Bronchial epithelial cell (primary cell): ENCODE data around the gene KLC1. TPM values are rescaled to one million over a fixed set of nuclear protein-coding genes. Genes with fewer than 3 reads are reported as not detected.

Experiments
- DNase-seq: peaks from one replicate; pipeline ENCODE4 v3.0.0-alpha.2; 2010; ENCODE audit warnings: low read depth
- FAIRE-seq: peaks from 2 replicates; lab custom pipeline; 2011; peaks lifted over from hg19 to GRCh38; lab: Jason Lieb, UNC
- H3K27me3 ChIP-seq: 2 replicates; pipeline ENCODE4 v1.5.1; 2011; ENCODE audit warnings: low read length; ENCODE audit not compliant: control insufficient read depth, insufficient read depth
- H3K36me3 ChIP-seq: 2 replicates; pipeline ENCODE4 v1.5.1; 2011; ENCODE audit warnings: low read length; ENCODE audit not compliant: control insufficient read depth, insufficient read depth
- H3K4me3 ChIP-seq: 2 replicates; pipeline ENCODE4 v1.5.1; 2011; ENCODE audit warnings: mild to moderate bottlenecking, low read depth, low read length, control low read depth
- CTCF ChIP-seq: IDR thresholded peaks from 2 replicates; pipeline ENCODE4 v1.5.1; 2011; ENCODE audit warnings: mild to moderate bottlenecking, moderate library complexity, low read length, control low read depth, inconsistent platforms; ENCODE audit not compliant: insufficient read depth, severe bottlenecking
- total RNA-seq: library from RNA; depleted of rRNA; stranded (reverse); fragments of >200 nt; gene quantifications from 2 replicates; pipeline ENCODE4 v1.2.1, GENCODE V29; 2014

Gene KLC1
- total RNA-seq, 1 donor from 2014 or later: 249 TPM

- peaks cover 36% of the 10 kb centered on the region for H3K36me3 ChIP-seq
- no peak for TF ChIP-seq CTCF
- H3K27me3 ChIP-seq: no peaks in the 10 kb centered on the region
- FAIRE-seq: no peak
- no peak overlapping the region for H3K4me3 ChIP-seq
- no peak for DNase-seq
These were observed 27.2 kb downstream of the KLC1 start for GRCh38 chr14:103656031-103656755.

- no peaks in the 10 kb centered on the region for H3K27me3 ChIP-seq
- H3K36me3 ChIP-seq: peaks cover 35% of the 10 kb centered on the region
- FAIRE-seq (no peak), DNase-seq (no peak)
- H3K4me3 ChIP-seq: no peak overlapping the region
- TF ChIP-seq CTCF: no peak
These were observed 27.7 kb downstream of the KLC1 start for GRCh38 chr14:103656756-103657133.

- no peak for TF ChIP-seq CTCF
These were observed 28.5 kb downstream of the KLC1 start for GRCh38 chr14:103657471-103657870.

GRCh38 chr14:103659631-103660030 lies 30.6 kb downstream of the KLC1 start:
- no peak for DNase-seq
- no peaks in the 10 kb centered on the region for H3K27me3 ChIP-seq
- H3K36me3 ChIP-seq: peaks cover 40% of the 10 kb centered on the region
- TF ChIP-seq CTCF: no peak
- FAIRE-seq: no peak
- no peak overlapping the region for H3K4me3 ChIP-seq

More at GRCh38 chr14:103657471-103657870, 28.5 kb downstream of the KLC1 start:
- Histone ChIP-seq H3K27me3 (no peaks in the 10 kb centered on the region), H3K36me3 (peaks cover 40% of the 10 kb centered on the region), H3K4me3 (no peak overlapping the region)
- FAIRE-seq (no peak), DNase-seq (no peak)

GRCh38 chr14:103662029-103662428 lies 33.0 kb downstream of the KLC1 start:
- H3K27me3 ChIP-seq: no peaks in the 10 kb centered on the region
- TF ChIP-seq CTCF: no peak
- FAIRE-seq (no peak), DNase-seq (no peak)
- peaks cover 32% of the 10 kb centered on the region for H3K36me3 ChIP-seq
- H3K4me3 ChIP-seq: no peak overlapping the region

GRCh38 chr14:103662591-103662990 lies 33.6 kb downstream of the KLC1 start:
- DNase-seq (no peak), FAIRE-seq (no peak)
- TF ChIP-seq CTCF: no peak
- Histone ChIP-seq H3K36me3 (peaks cover 28% of the 10 kb centered on the region), H3K4me3 (no peak overlapping the region), H3K27me3 (no peaks in the 10 kb centered on the region)
